ENCODE results near the gene PLEKHD1. TPM values are rescaled to one million over a fixed set of nuclear protein-coding genes. Genes with fewer than 3 reads are reported as not detected.

Gene PLEKHD1
- total RNA-seq, 6 experiments from 2014 or later = 0.04 TPM; not detected in 5

- no peaks in the 10 kb centered on the region for H3K9me3 ChIP-seq
- no peak for ATAC-seq
- no peak overlapping the region for H3K4me3 ChIP-seq
- peaks cover 0 to 8% of the 10 kb centered on the region in 2 donors for H3K27me3 ChIP-seq
- intact Hi-C loops (cut with DNase I) = no loop called here
- H3K4me1 ChIP-seq = peaks cover 0 to 11% (median 0%) of the 10 kb centered on the region in 4 donors
- 76% methylated on average over 3 of the region's 5 CpGs for WGBS (ENCODE audit: insufficient coverage, low coverage, low lambda C conversion rate, missing lambda C conversion rate)
- H3K27ac ChIP-seq = no peak overlapping the region
- TF ChIP-seq CTCF (IDR thresholded peaks at IDR 0.05) (no peak), POLR2A (IDR thresholded peaks at IDR 0.05) (no peak)
- H3K36me3 ChIP-seq = no peaks in the 10 kb centered on the region
- DNase-seq = no peak
Measured at GRCh38 chr14:69567563-69567962, 83.0 kb downstream of the PLEKHD1 start.

GRCh38 chr14:69569859-69570258 is 85.3 kb downstream of the PLEKHD1 start:
- Histone ChIP-seq H3K27ac (no peak overlapping the region), H3K36me3 (no peaks in the 10 kb centered on the region), H3K27me3 (peaks cover 0 to 12% of the 10 kb centered on the region in 2 donors), H3K4me1 (peaks cover 0 to 21% (median 0%) of the 10 kb centered on the region in 4 donors), H3K9me3 (no peaks in the 10 kb centered on the region), H3K4me3 (no peak overlapping the region)
- intact Hi-C loops (cut with DNase I) = loop anchor here (5.0 kb wide), 2 partner anchors 33 to 38 kb away; no protein-coding TSS in a partner anchor
- no peak for TF ChIP-seq CTCF (IDR thresholded peaks at IDR 0.05)
- no peak for TF ChIP-seq POLR2A (IDR thresholded peaks at IDR 0.05)
- no peak for ATAC-seq
- DNase-seq = no peak
- 53% methylated on average over 2 of the region's 2 CpGs for WGBS (ENCODE audit: insufficient coverage, low coverage, low lambda C conversion rate, missing lambda C conversion rate)

GRCh38 chr14:69570836-69571330 is 86.4 kb downstream of the PLEKHD1 start:
- ATAC-seq (no peak), DNase-seq (no peak)
- H3K27me3 ChIP-seq = peaks cover 0 to 12% of the 10 kb centered on the region in 2 donors
- peaks cover 0 to 21% (median 0%) of the 10 kb centered on the region in 4 donors for H3K4me1 ChIP-seq
- no peak overlapping the region for H3K4me3 ChIP-seq
- TF ChIP-seq CTCF (IDR thresholded peaks at IDR 0.05) = no peak
- no peak for TF ChIP-seq POLR2A (IDR thresholded peaks at IDR 0.05)
- no peaks in the 10 kb centered on the region for H3K36me3 ChIP-seq
- no peak overlapping the region for H3K27ac ChIP-seq
- WGBS (ENCODE audit: insufficient coverage, low coverage, low lambda C conversion rate, missing lambda C conversion rate) = 76% methylated on average over 2 of the region's 7 CpGs
- intact Hi-C loops (cut with DNase I) = loop anchor here (5.0 kb wide), 2 partner anchors 34 to 39 kb away; no protein-coding TSS in a partner anchor
- H3K9me3 ChIP-seq = no peaks in the 10 kb centered on the region

GRCh38 chr14:69571449-69572029 is 87.0 kb downstream of the PLEKHD1 start:
- no peak for DNase-seq
- Histone ChIP-seq H3K4me1 (peaks cover 0 to 21% (median 0%) of the 10 kb centered on the region in 4 donors), H3K36me3 (no peaks in the 10 kb centered on the region), H3K9me3 (no peaks in the 10 kb centered on the region), H3K27ac (no peak overlapping the region), H3K27me3 (peaks cover 0 to 12% of the 10 kb centered on the region in 2 donors), H3K4me3 (peak overlapping the region; percentile 12 to 36 (median 35))
- 4% methylated on average over 9 of the region's 62 CpGs for WGBS (ENCODE audit: insufficient coverage, low coverage, low lambda C conversion rate, missing lambda C conversion rate)
- intact Hi-C loops (cut with DNase I) = loop anchor here (5.0 kb wide), 2 partner anchors 34 to 39 kb away; no protein-coding TSS in a partner anchor
- TF ChIP-seq POLR2A (IDR thresholded peaks at IDR 0.05) = no peak
- TF ChIP-seq CTCF (IDR thresholded peaks at IDR 0.05) = no peak
- no peak for ATAC-seq

All from right lobe of liver (tissue), 6 donors.